Kidney epithelial cell (primary cell): ENCODE measurements around the gene BMP7. TPM values are rescaled to one million over a fixed set of nuclear protein-coding genes. Genes with fewer than 3 reads are reported as not detected.

Experiments
- DNase-seq: peaks from one replicate; pipeline ENCODE4 v3.0.0-alpha.2; 2010; ENCODE audit warnings: low read depth
- H3K27me3 ChIP-seq: 2 replicates; pipeline ENCODE4 v1.6.0; 2011; ENCODE audit warnings: low read length; ENCODE audit not compliant: control insufficient read depth, insufficient read depth
- H3K36me3 ChIP-seq: 2 replicates; pipeline ENCODE4 v1.5.1; 2011; ENCODE audit warnings: low read length; ENCODE audit not compliant: control insufficient read depth, insufficient read depth
- H3K4me3 ChIP-seq: 2 replicates; pipeline ENCODE4 v1.5.1; 2011; ENCODE audit warnings: low read depth, mild to moderate bottlenecking, control low read depth, low read length
- CTCF ChIP-seq: IDR thresholded peaks from 2 replicates; pipeline ENCODE4 v1.5.1; 2011; ENCODE audit warnings: mild to moderate bottlenecking, moderate library complexity, low read length, control low read depth, inconsistent platforms; ENCODE audit not compliant: insufficient read depth, poor library complexity, severe bottlenecking
- total RNA-seq: library from RNA; depleted of rRNA; stranded (reverse); fragments of >200 nt; gene quantifications from 2 replicates; pipeline ENCODE4 v1.2.3, GENCODE V29; 2015

The BMP7 gene
- total RNA-seq, 1 donor from 2014 or later: 21.8 TPM

- no peak for DNase-seq
- no peak for TF ChIP-seq CTCF
- no peak overlapping the region for H3K4me3 ChIP-seq
- H3K36me3 ChIP-seq: no peaks in the 10 kb centered on the region
- H3K27me3 ChIP-seq: no peaks in the 10 kb centered on the region
Observed at GRCh38 chr20:57165427-57166004, 100.9 kb downstream of the BMP7 start.

GRCh38 chr20:57164872-57165271, 101.6 kb downstream of the BMP7 start:
- TF ChIP-seq CTCF: no peak
- H3K27me3 ChIP-seq: no peaks in the 10 kb centered on the region

GRCh38 chr20:57163041-57163440, 103.4 kb downstream of the BMP7 start:
- no peaks in the 10 kb centered on the region for H3K27me3 ChIP-seq
- no peak for TF ChIP-seq CTCF
- DNase-seq: no peak
- H3K4me3 ChIP-seq: no peak overlapping the region
- no peaks in the 10 kb centered on the region for H3K36me3 ChIP-seq

More at GRCh38 chr20:57164872-57165271, 101.6 kb downstream of the BMP7 start:
- no peak overlapping the region for H3K4me3 ChIP-seq
- no peak for DNase-seq
- H3K36me3 ChIP-seq: no peaks in the 10 kb centered on the region

- TF ChIP-seq CTCF: no peak
- H3K27me3 ChIP-seq: no peaks in the 10 kb centered on the region
- no peak for DNase-seq
- H3K36me3 ChIP-seq: no peaks in the 10 kb centered on the region
- no peak overlapping the region for H3K4me3 ChIP-seq
Observed at GRCh38 chr20:57162362-57162652, 104.1 kb downstream of the BMP7 start.

- DNase-seq: no peak
- no peaks in the 10 kb centered on the region for H3K27me3 ChIP-seq
- no peaks in the 10 kb centered on the region for H3K36me3 ChIP-seq
- no peak for TF ChIP-seq CTCF
- no peak overlapping the region for H3K4me3 ChIP-seq
Observed at GRCh38 chr20:57161478-57162361, 104.7 kb downstream of the BMP7 start.

- TF ChIP-seq CTCF: no peak
- DNase-seq: no peak
- Histone ChIP-seq H3K27me3 (no peaks in the 10 kb centered on the region), H3K36me3 (no peaks in the 10 kb centered on the region), H3K4me3 (no peak overlapping the region)
Observed at GRCh38 chr20:57160985-57161384, 105.5 kb downstream of the BMP7 start.
